BLaER1 treated with 17β-estradiol and CSF1 and Interleukin-3, amounts not matched to agents 10 nM and 100 nM (cell line): ENCODE measurements around the gene FGD5.

ENCODE experiments used
- H3K27ac ChIP-seq, 11 experiments: shearing (Covaris generic); formaldehyde crosslinking; 2 replicates each; pipeline ENCODE4 v1.8.1; 2022
- H3K27me3 ChIP-seq, 11 experiments: shearing (Covaris generic); formaldehyde crosslinking; 2 replicates each; pipeline ENCODE4 v1.8.1; 2022
- H3K36me3 ChIP-seq, 11 experiments: shearing (Covaris generic); formaldehyde crosslinking; 2 replicates each; pipeline ENCODE4 v1.8.1; 2022
- H3K4me1 ChIP-seq, 10 experiments: shearing (Covaris generic); formaldehyde crosslinking; 2 replicates each; pipeline ENCODE4 v1.8.1; 2022
- H3K4me2 ChIP-seq, 11 experiments: shearing (Covaris generic); formaldehyde crosslinking; 2 replicates each; pipeline ENCODE4 v1.8.1; 2022
- H3K4me3 ChIP-seq, 10 experiments: shearing (Covaris generic); formaldehyde crosslinking; 2 replicates each; pipeline ENCODE4 v1.8.1; 2022
- H3K9ac ChIP-seq, 11 experiments: shearing (Covaris generic); formaldehyde crosslinking; 2 replicates each; pipeline ENCODE4 v1.8.1; 2022
- H3K9me3 ChIP-seq, 11 experiments: shearing (Covaris generic); formaldehyde crosslinking; replicated peaks in 1 of 11; 2 replicates each; pipeline ENCODE4 v1.8.1; 2022
- H4K20me1 ChIP-seq, 11 experiments: shearing (Covaris generic); formaldehyde crosslinking; 2 replicates each; pipeline ENCODE4 v1.8.1; 2022
- Cebpa-rat ChIP-seq, 11 experiments: shearing (Covaris generic); IDR thresholded peaks; 2 replicates each; pipeline ENCODE4 v1.8.1; 2022

Gene FGD5

DNA sequence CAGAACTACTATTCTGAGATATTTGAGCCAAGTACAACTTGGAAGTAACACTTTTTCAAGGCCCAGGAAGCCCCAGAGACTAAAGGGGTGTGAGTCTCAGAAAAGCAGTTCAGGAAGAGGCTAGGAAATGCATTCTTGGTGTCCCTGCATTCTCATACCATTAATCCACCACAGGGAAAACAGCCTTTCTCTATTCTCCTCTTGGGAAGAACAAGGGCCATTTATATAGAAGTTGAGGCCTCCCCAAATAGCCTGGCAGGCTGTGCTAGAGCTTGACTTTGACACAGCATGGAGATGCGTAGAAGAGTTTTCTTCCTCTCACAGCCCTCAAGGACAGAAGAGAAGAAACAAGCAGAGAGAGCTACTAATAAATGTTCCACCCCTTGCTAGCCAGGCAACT, 123.1 kb downstream of the FGD5 start:
- Histone ChIP-seq H3K36me3 (peaks cover 28 to 41% (median 39%) of the 10 kb centered on the region in 11 experiments), H3K4me3 (no peak overlapping the region), H3K9ac (no peak overlapping the region), H3K4me2 (no peak overlapping the region), H3K27me3 (no peaks in the 10 kb centered on the region), H3K9me3 (no peaks in the 10 kb centered on the region), H4K20me1 (peaks cover 19 to 57% (median 49%) of the 10 kb centered on the region in 11 experiments; a peak in 19 of 22 replicates), H3K27ac (no peak overlapping the region), H3K4me1 (peaks cover 10 to 26% (median 17%) of the 10 kb centered on the region in 10 experiments)
- TF ChIP-seq Cebpa-rat (IDR thresholded peaks at IDR 0.05) = no peak

DNA sequence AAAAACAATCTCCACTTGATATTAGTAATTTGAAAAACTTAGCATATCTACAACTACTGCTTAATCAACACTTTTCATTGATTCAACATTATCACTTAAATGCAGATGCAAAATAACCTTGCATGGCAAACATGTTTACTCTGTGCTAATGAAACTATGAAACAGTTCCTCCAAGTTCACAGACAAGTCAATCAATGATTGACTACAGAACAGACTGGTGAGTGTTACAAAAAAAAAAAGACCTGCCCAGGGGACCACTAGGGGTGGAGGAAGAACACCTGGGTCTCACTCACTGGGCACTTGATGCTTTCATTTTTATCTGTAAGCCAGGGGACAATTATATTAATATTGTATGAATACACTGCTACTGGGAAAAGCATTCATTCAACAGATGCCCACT, 124.3 kb downstream of the FGD5 start:
- H3K27ac ChIP-seq = no peak overlapping the region
- H3K4me1 ChIP-seq = peaks cover 10 to 26% (median 17%) of the 10 kb centered on the region in 10 experiments
- TF ChIP-seq Cebpa-rat (IDR thresholded peaks at IDR 0.05) = no peak
- peaks cover 28 to 41% (median 39%) of the 10 kb centered on the region in 11 experiments for H3K36me3 ChIP-seq
- H3K9me3 ChIP-seq = no peaks in the 10 kb centered on the region
- H3K4me3 ChIP-seq = no peak overlapping the region
- peaks cover 19 to 57% (median 49%) of the 10 kb centered on the region in 11 experiments; a peak in 19 of 22 replicates for H4K20me1 ChIP-seq
- H3K4me2 ChIP-seq = no peak overlapping the region
- no peak overlapping the region for H3K9ac ChIP-seq
- no peaks in the 10 kb centered on the region for H3K27me3 ChIP-seq

DNA sequence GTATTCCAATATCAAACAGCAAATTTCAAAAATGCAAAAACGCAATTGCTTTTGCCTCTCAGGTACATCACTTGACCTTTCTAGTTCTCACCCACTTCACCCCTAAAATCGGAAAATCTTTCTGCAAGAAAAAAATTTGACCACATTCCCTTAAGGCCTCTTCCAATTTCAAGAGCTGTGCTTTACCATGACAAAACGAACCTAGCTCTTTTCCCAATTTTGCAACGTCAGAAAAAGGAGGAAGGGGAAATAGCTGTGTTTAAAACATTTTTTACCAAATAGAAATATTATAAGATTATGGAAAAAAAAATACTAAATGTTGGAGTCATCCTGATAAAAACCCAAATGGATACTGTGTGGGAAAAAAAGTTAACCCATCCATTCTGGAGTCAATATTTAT, 127.5 kb downstream of the FGD5 start:
- Histone ChIP-seq H3K36me3 (peaks cover 28 to 59% (median 50%) of the 10 kb centered on the region in 11 experiments), H3K4me3 (peak overlapping the region; percentile 71 to 89 (median 77)), H3K4me1 (peaks cover 29 to 44% (median 35%) of the 10 kb centered on the region in 10 experiments), H3K27me3 (no peaks in the 10 kb centered on the region), H4K20me1 (peaks cover 30 to 76% (median 50%) of the 10 kb centered on the region in 11 experiments; a peak in 19 of 22 replicates), H3K9ac (peak overlapping the region; percentile 89 to 99 (median 96)), H3K27ac (peak overlapping the region; percentile 92 to 99 (median 98)), H3K4me2 (peak overlapping the region; percentile 75 to 95 (median 90)), H3K9me3 (no peaks in the 10 kb centered on the region)
- TF ChIP-seq Cebpa-rat (IDR thresholded peaks at IDR 0.05) = no peak

DNA sequence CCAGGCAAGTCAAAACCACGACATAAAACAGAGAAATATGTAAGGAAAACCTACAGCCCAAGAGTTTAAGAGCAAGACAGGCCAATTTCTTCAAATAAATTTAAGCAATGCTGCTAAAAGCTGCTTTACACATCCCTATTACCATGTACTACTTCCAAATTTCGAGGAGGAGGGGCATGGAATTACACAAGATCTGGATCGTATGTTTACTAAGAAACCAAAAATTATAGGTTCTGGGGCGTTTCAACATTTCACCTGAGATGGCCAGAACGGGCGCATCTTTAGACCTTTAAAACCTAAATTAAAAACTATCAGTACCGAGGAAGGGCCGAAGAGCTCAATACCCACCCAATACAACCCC, 128.0 kb downstream of the FGD5 start:
- Histone ChIP-seq H3K27ac (peak overlapping the region; percentile 92 to 99 (median 98)), H3K27me3 (no peaks in the 10 kb centered on the region), H3K9ac (peak overlapping the region; percentile 89 to 99 (median 96)), H3K9me3 (no peaks in the 10 kb centered on the region), H3K4me1 (peaks cover 29 to 44% (median 35%) of the 10 kb centered on the region in 10 experiments), H3K36me3 (peaks cover 28 to 59% (median 50%) of the 10 kb centered on the region in 11 experiments), H3K4me2 (peak overlapping the region; percentile 75 to 95 (median 90)), H3K4me3 (peak overlapping the region; percentile 71 to 89 (median 77)), H4K20me1 (peaks cover 30 to 74% (median 45%) of the 10 kb centered on the region in 11 experiments; a peak in 19 of 22 replicates)
- TF ChIP-seq Cebpa-rat (IDR thresholded peaks at IDR 0.05) = no peak

DNA sequence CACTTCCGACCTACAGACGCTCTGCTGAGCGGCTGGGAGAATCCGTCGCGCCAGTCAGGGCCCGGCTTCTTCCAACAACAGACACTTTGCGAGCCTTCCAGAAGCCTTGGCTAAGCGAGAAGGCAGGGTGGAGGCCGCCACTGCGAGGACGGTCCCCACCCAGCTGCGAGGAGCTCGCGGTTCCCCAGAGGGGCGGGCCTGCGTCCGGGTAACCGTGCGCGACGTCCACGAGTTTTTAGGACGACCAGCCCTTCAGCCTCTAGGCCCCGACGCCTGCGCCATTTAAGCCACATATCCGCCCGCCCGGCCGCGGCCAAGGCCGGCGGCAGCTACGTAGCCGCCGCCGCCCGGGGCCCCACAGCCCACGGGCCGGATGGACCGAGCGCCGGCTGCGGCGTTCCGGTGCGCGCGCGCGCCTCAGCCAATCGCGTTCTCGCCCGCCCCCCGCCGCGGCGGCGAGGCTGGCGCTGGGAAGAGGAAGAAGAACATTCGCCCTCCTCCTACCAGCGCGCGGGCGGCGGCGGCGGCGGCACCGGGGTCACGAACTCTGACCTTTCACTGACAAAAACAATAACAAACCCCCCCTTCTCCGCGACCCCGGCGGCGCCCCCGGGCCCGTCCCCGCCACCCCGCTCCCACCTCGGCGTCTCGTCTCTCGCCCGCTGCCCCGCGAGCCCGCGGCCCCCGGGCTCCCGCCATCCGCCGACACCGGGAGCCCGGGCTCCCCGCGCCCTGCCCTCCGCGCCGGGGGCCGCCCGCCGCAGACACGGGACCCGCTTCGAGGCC, 128.5 kb downstream of the FGD5 start, which contains the start of gene NR2C2:
NR2C2 (plus strand) TSS at position 484 of the 786 bp plus-strand sequence. CDS start 56,332 bp downstream, outside the sequence.
- Histone ChIP-seq H4K20me1 (peaks cover 28 to 74% (median 48%) of the 10 kb centered on the region in 11 experiments; a peak in 19 of 22 replicates), H3K4me1 (peaks cover 29 to 44% (median 35%) of the 10 kb centered on the region in 10 experiments), H3K9ac (peak within 1 kb of the TSS; percentile 89 to 99 (median 96)), H3K36me3 (peaks cover 28 to 63% (median 48%) of the 10 kb centered on the region in 11 experiments), H3K27ac (peak within 1 kb of the TSS; percentile 92 to 99 (median 98)), H3K4me3 (peak within 1 kb of the TSS; percentile 71 to 89 (median 77)), H3K4me2 (peak within 1 kb of the TSS; percentile 75 to 95 (median 90)), H3K9me3 (no peaks in the 10 kb centered on the region), H3K27me3 (no peaks in the 10 kb centered on the region)
- no peak for TF ChIP-seq Cebpa-rat (IDR thresholded peaks at IDR 0.05)

GRCh38 chr3:14947886-14948608, 129.3 kb downstream of the FGD5 start:
- Histone ChIP-seq H3K9me3 (no peaks in the 10 kb centered on the region), H3K36me3 (peaks cover 26 to 63% (median 43%) of the 10 kb centered on the region in 11 experiments), H4K20me1 (peaks cover 24 to 74% (median 48%) of the 10 kb centered on the region in 11 experiments; a peak in 19 of 22 replicates), H3K4me1 (peaks cover 29 to 44% (median 35%) of the 10 kb centered on the region in 10 experiments), H3K27ac (peak overlapping the region; percentile 92 to 99 (median 98)), H3K27me3 (no peaks in the 10 kb centered on the region), H3K9ac (peak overlapping the region; percentile 89 to 99 (median 96)), H3K4me3 (peak overlapping the region; percentile 71 to 89 (median 77)), H3K4me2 (peak overlapping the region; percentile 25 to 95 (median 85); a peak in 12 of 22 replicates)
- no peak for TF ChIP-seq Cebpa-rat (IDR thresholded peaks at IDR 0.05)

- Histone ChIP-seq H3K9me3 (no peaks in the 10 kb centered on the region), H3K36me3 (peaks cover 20 to 59% (median 42%) of the 10 kb centered on the region in 11 experiments)
- no peak for TF ChIP-seq Cebpa-rat (IDR thresholded peaks at IDR 0.05)
Observed at GRCh38 chr3:14948609-14949038, 129.9 kb downstream of the FGD5 start.

DNA sequence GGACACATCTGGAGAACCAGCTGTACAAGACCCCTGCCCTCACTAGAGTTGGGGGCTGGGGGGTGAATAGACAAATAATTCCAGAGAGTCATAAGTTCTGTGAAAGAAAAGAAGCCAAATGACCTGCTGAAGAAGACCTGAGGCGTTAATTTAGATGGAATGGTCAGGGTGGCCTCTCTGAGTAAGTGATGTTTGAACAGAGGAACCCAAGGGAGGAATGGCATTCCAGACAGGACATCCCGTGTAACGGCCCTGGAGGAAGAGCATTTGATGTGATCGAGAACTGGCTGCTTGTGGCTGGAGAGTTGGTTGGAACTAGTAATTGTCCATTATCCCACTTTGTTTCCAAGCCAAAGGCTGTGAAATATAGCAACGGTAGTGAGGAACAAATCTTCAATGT, 130.4 kb downstream of the FGD5 start:
- Histone ChIP-seq H3K4me2 (peak overlapping the region; percentile 88 to 99 (median 96)), H3K9ac (peak overlapping the region; percentile 75 to 99 (median 94)), H4K20me1 (peaks cover 13 to 74% (median 45%) of the 10 kb centered on the region in 11 experiments; a peak in 17 of 22 replicates), H3K36me3 (peaks cover 17 to 55% (median 36%) of the 10 kb centered on the region in 11 experiments), H3K27me3 (no peaks in the 10 kb centered on the region), H3K4me3 (peak overlapping the region; percentile 71 to 89 (median 77)), H3K27ac (peak overlapping the region; percentile 62 to 99 (median 96); a peak in 21 of 22 replicates), H3K9me3 (no peaks in the 10 kb centered on the region), H3K4me1 (peaks cover 29 to 37% (median 33%) of the 10 kb centered on the region in 10 experiments)
- no peak for TF ChIP-seq Cebpa-rat (IDR thresholded peaks at IDR 0.05)

More at GRCh38 chr3:14948609-14949038, 129.9 kb downstream of the FGD5 start:
- Histone ChIP-seq H3K27me3 (no peaks in the 10 kb centered on the region), H3K27ac (peak overlapping the region; percentile 62 to 99 (median 96)), H4K20me1 (peaks cover 18 to 74% (median 48%) of the 10 kb centered on the region in 11 experiments; a peak in 19 of 22 replicates), H3K4me3 (peak overlapping the region; percentile 71 to 89 (median 77)), H3K4me2 (peak overlapping the region; percentile 88 to 99 (median 96)), H3K9ac (peak overlapping the region; percentile 75 to 99 (median 94)), H3K4me1 (peaks cover 29 to 42% (median 34%) of the 10 kb centered on the region in 10 experiments)
